Right cardiac atrium (tissue), 5 donors: ENCODE measurements around the gene PHLDB2. TPM values are rescaled to one million over a fixed set of nuclear protein-coding genes. Genes with fewer than 3 reads are reported as not detected.

Source experiments
- ATAC-seq, 2 donors: fragments of 200-7000 bp; cut with Tn5 transposase; one replicate each; pipeline versions ENCODE4 v1.8.0 to v1.9.1; 2020; ENCODE audit warnings: moderate library complexity in 2 of 2, mild to moderate bottlenecking in 1 of 2
- DNase-seq, 3 donors: peaks; one replicate each; pipeline ENCODE4 v3.0.0-alpha.2; 2020
- H3K27ac ChIP-seq: one replicate; pipeline ENCODE4 v1.5.1; 2013; ENCODE audit warnings: mild to moderate bottlenecking, low read length, control low read depth, moderate library complexity
- H3K27me3 ChIP-seq: one replicate; pipeline ENCODE4 v1.6.1; 2013; ENCODE audit not compliant: control insufficient read depth, insufficient read depth
- H3K4me1 ChIP-seq: one replicate; pipeline ENCODE4 v1.6.1; 2013; ENCODE audit warnings: low read length; ENCODE audit not compliant: control insufficient read depth, insufficient read depth
- H3K4me3 ChIP-seq: one replicate; pipeline ENCODE4 v1.5.1; 2013; ENCODE audit warnings: low read length, control low read depth
- H3K9me3 ChIP-seq: one replicate; pipeline ENCODE4 v1.6.1; 2013; ENCODE audit warnings: low read length; ENCODE audit not compliant: control insufficient read depth
- WGBS: extraction: QIAGEN DNeasy Blood & Tissue Kit; methylation state at CpG from one replicate; pipeline ENCODE4 v1.1.7; 2013; 5-methylcytosine and 5-hydroxymethylcytosine counted together
- intact Hi-C, 4 donors: fragments of 100-400 bp; cut with DNase I; formaldehyde crosslinking; loops; one replicate each; pipeline versions ENCODE4 v1.11.0 to v1.14.0; 2022 to 2023
- polyA plus RNA-seq: library from polyadenylated mRNA; stranded (reverse); fragments of 200-250 nt; gene quantifications from one replicate; pipeline ENCODE4 v1.2.3, GENCODE V29; 2013
- total RNA-seq, 4 donors: library from RNA; stranded (reverse); fragmentation: NEBNext Ultra II Directional; extraction: Animal tissue kit (Norgen Biotek cat#: 25700); gene quantifications; one replicate each; pipeline ENCODE4 v1.2.1, GENCODE V29; 2021
- donor health status: healthy with polysubstance abuse.
- donor health status: DM: no; HTN: yes; CAD: no.
- donor health status: DM: no; HTN: no; CAD: no.
- donor health status: DM: no; HTN: yes; CAD: no; lungs with severe emphysema.
- donor health status: DM: yes; HTN: yes; CAD: no.

Gene PHLDB2
- total and polyA plus RNA-seq, 5 donors, result 9.5 to 22.8 (median 17.5) TPM

DNA sequence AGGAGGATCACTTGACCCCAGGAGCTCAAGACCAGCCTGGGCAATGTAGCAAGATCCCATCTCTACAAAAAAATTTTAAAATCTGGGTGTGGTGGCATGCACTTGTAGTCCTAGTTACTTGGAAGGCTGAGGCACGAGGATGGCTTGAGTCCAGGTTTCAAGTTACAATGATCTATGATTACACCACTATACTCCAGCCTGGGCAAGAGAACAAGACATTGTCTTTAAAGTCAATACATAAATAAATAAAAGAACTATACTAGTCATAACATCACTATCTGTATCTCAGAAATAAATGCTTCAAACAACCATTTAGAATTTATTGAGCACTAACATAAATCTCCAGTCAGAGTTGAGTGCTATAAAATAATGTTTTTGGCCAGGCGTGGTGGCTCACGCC is 8.5 kb upstream of the PHLDB2 start:
- H3K27ac ChIP-seq, result no peak overlapping the region
- no peaks in the 10 kb centered on the region for H3K27me3 ChIP-seq
- H3K4me3 ChIP-seq, result no peak overlapping the region
- DNase-seq (no peak), ATAC-seq (no peak)
- 88% methylated on average over 3 of the region's 3 CpGs for WGBS
- no peaks in the 10 kb centered on the region for H3K9me3 ChIP-seq
- intact Hi-C loops, result no loop called here
- peaks cover 4% of the 10 kb centered on the region for H3K4me1 ChIP-seq

GRCh38 chr3:111851511-111851954 is 7.5 kb upstream of the PHLDB2 start:
- Histone ChIP-seq H3K9me3 (no peaks in the 10 kb centered on the region), H3K27ac (peak overlapping the region; percentile 72), H3K4me1 (peaks cover 4% of the 10 kb centered on the region), H3K27me3 (no peaks in the 10 kb centered on the region), H3K4me3 (no peak overlapping the region)
- WGBS, result 27% methylated on average over 8 of the region's 8 CpGs
- ATAC-seq, result peak; percentile 54 to 87
- no peak for DNase-seq
- intact Hi-C loops, result no loop called here

DNA sequence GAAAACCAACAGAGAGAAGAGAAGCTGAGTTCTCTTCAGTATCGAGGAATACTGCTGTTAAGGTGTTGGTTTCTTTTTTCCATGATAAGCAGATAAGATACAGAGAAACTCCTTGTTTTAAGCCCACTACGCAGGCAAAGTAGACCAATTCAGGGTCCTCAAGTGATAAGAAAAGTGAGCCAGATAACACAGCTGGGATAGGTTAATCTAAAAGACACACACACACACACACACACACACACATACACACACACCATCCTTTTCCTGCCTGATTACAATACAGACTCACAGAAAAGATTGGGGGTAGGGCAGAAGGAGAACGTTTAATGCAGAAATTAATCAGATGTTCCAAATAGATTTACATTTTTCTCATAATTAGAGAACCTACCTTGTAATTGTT is 6.5 kb upstream of the PHLDB2 start:
- intact Hi-C loops, result no loop called here
- no peak for DNase-seq
- no peak overlapping the region for H3K4me3 ChIP-seq
- no peak for ATAC-seq
- H3K27ac ChIP-seq, result no peak overlapping the region
- WGBS, result 42% methylated on average over 3 of the region's 3 CpGs
- H3K4me1 ChIP-seq, result peaks cover 4% of the 10 kb centered on the region
- no peaks in the 10 kb centered on the region for H3K27me3 ChIP-seq
- no peaks in the 10 kb centered on the region for H3K9me3 ChIP-seq

- DNase-seq (no peak), ATAC-seq (no peak)
- Histone ChIP-seq H3K27me3 (no peaks in the 10 kb centered on the region), H3K27ac (no peak overlapping the region), H3K4me1 (peaks cover 4% of the 10 kb centered on the region), H3K9me3 (no peaks in the 10 kb centered on the region), H3K4me3 (no peak overlapping the region)
- WGBS, result 47% methylated on average over 1 of the region's 1 CpG
- intact Hi-C loops, result no loop called here
These were observed 6.0 kb upstream of the PHLDB2 start for GRCh38 chr3:111853068-111853467.

DNA sequence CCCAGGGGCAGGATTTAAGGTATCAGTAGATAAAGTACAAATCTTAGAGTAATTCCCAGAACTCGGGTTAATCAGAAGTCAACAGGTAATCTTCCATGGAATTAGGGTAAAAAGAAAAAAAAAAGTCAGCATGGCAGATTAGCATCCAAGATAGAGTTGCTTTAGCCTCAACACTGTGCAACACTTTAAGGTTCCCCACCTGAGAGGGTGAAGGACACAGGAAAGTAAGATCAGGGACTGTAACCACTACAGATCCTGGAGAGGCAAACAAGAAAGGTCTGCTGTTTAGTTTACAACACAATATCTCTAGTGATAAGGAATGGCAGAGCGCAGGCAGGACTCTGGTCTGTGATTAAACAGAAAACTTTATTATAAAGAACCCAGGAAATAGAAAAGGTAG is 4.1 kb upstream of the PHLDB2 start:
- ATAC-seq, result no peak
- WGBS, result 90% methylated on average over 2 of the region's 2 CpGs

DNA sequence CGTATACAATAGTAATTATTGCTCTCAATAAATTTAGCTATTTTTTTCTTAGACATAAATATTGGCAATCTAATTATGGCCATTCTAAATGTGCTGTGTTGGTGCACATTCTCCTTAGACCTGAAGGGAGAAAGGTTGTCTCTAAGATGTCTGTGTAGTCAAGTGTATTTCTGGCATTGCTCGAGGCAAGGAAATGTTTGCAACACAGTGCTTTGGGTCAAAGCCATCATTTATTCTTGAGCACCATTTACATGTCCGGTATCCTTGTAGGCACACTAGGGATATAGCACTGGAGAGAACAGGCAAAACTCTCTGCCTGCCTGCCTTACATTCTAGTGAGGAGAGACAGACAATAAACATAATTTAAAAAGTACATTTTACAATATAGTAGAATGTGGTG is 2.6 kb upstream of the PHLDB2 start:
- no peaks in the 10 kb centered on the region for H3K27me3 ChIP-seq
- intact Hi-C loops, result no loop called here
- 82% methylated on average over 3 of the region's 3 CpGs for WGBS
- H3K4me3 ChIP-seq, result no peak overlapping the region
- ATAC-seq, result no peak
- H3K9me3 ChIP-seq, result no peaks in the 10 kb centered on the region
- no peak overlapping the region for H3K27ac ChIP-seq
- no peak for DNase-seq
- peaks cover 8% of the 10 kb centered on the region for H3K4me1 ChIP-seq

More for the DNA sequence above, 4.1 kb upstream of the PHLDB2 start:
- Histone ChIP-seq H3K27ac (no peak overlapping the region), H3K27me3 (no peaks in the 10 kb centered on the region), H3K4me3 (no peak overlapping the region), H3K4me1 (peaks cover 7% of the 10 kb centered on the region), H3K9me3 (no peaks in the 10 kb centered on the region)
- no peak for DNase-seq
- intact Hi-C loops, result no loop called here

GRCh38 chr3:111857474-111857873 is 1.6 kb upstream of the PHLDB2 start:
- DNase-seq (no peak), ATAC-seq (no peak)
- WGBS, result 71% methylated on average over 6 of the region's 6 CpGs
- intact Hi-C loops, result no loop called here
- no peaks in the 10 kb centered on the region for H3K9me3 ChIP-seq
- no peak overlapping the region for H3K27ac ChIP-seq
- H3K27me3 ChIP-seq, result no peaks in the 10 kb centered on the region
- peaks cover 8% of the 10 kb centered on the region for H3K4me1 ChIP-seq
- H3K4me3 ChIP-seq, result no peak overlapping the region

GRCh38 chr3:111858642-111859041 is 423 bp upstream of the PHLDB2 start:
- Histone ChIP-seq H3K27ac (no peak overlapping the region), H3K4me1 (peaks cover 6% of the 10 kb centered on the region), H3K27me3 (no peaks in the 10 kb centered on the region), H3K4me3 (peak overlapping the region; percentile 89), H3K9me3 (no peaks in the 10 kb centered on the region)
- no peak for ATAC-seq
- WGBS, result 44% methylated on average over 10 of the region's 10 CpGs
- peak in 1 of 3 donors; percentile 32 for DNase-seq
- intact Hi-C loops, result no loop called here

GRCh38 chr3:111859974-111860859 is 1.2 kb downstream of the PHLDB2 start:
- DNase-seq, result peak; percentile 73 to 90 (median 84)
- H3K27ac ChIP-seq, result peak overlapping the region; percentile 95
- ATAC-seq, result peak; percentile 84 to 88
- intact Hi-C loops, result loop anchor here (5.0 to 10.0 kb wide), 5 partner anchors 105 to 143 kb away; no protein-coding TSS in a partner anchor
- H3K4me3 ChIP-seq, result peak overlapping the region; percentile 89
- WGBS, result under 1% methylated on average over 35 of the region's 35 CpGs
- no peaks in the 10 kb centered on the region for H3K9me3 ChIP-seq
- H3K27me3 ChIP-seq, result no peaks in the 10 kb centered on the region
- H3K4me1 ChIP-seq, result peaks cover 6% of the 10 kb centered on the region

DNA sequence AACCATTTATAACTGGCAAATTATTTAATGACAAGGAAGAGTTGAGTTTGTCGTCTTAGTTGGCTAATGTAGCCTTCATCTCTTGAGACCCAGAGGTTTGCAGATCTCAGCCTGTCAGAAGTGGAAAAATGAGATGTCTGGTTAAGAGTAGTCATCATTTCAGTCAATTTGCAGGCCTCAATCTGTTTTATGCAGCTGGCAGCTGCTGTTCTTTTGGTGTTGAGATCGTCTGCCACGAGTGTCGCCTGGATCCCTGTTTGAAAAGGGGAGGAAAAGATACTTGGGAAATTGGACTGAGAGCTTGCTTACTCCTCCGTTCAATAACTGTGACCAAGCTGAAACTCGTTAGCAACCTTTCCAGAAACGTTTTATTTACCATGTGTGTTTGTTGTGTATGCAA is 2.3 kb downstream of the PHLDB2 start:
- no peaks in the 10 kb centered on the region for H3K9me3 ChIP-seq
- H3K27me3 ChIP-seq, result no peaks in the 10 kb centered on the region
- ATAC-seq (no peak), DNase-seq (no peak)
- H3K4me1 ChIP-seq, result peaks cover 11% of the 10 kb centered on the region
- WGBS, result 26% methylated on average over 7 of the region's 7 CpGs
- intact Hi-C loops, result loop anchor here (5.0 to 10.0 kb wide), 5 partner anchors 103 to 144 kb away; no protein-coding TSS in a partner anchor
- H3K27ac ChIP-seq, result peak overlapping the region; percentile 29
- peak overlapping the region; percentile 89 for H3K4me3 ChIP-seq

- Histone ChIP-seq H3K4me1 (peaks cover 14% of the 10 kb centered on the region), H3K27ac (peak overlapping the region; percentile 9), H3K27me3 (no peaks in the 10 kb centered on the region), H3K9me3 (no peaks in the 10 kb centered on the region), H3K4me3 (no peak overlapping the region)
- WGBS, result 69% methylated on average over 5 of the region's 5 CpGs
- no peak for DNase-seq
- ATAC-seq, result no peak
- intact Hi-C loops, result loop anchor here (5.0 to 10.0 kb wide), 5 partner anchors 102 to 145 kb away; no protein-coding TSS in a partner anchor
These were observed 3.4 kb downstream of the PHLDB2 start for GRCh38 chr3:111862415-111862814.
